HG03354 (cell line): ENCODE results near the gene FXYD5.

Experiments
- ATAC-seq: cut with Tn5 transposase; IDR thresholded peaks from one replicate; pipeline ENCODE4 v1.9.1; 2021; ENCODE audit warnings: mild to moderate bottlenecking; ENCODE audit not compliant: unreplicated experiment, poor library complexity, severe bottlenecking

Gene FXYD5, protein sequence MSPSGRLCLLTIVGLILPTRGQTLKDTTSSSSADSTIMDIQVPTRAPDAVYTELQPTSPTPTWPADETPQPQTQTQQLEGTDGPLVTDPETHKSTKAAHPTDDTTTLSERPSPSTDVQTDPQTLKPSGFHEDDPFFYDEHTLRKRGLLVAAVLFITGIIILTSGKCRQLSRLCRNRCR

GRCh38 chr19:35154525-35155406 lies at the start of gene FXYD5:
TSS of gene FXYD5 (plus strand) at chr19:35154735. CDS start at chr19:35155551, 816 bp downstream.
- peak; percentile 63 for ATAC-seq

GRCh38 chr19:35105047-35105410 lies 49.5 kb upstream of the FXYD5 start:
- ATAC-seq: no peak

- ATAC-seq: no peak
Observed at GRCh38 chr19:35105411-35106290, 48.9 kb upstream of the FXYD5 start.

DNA sequence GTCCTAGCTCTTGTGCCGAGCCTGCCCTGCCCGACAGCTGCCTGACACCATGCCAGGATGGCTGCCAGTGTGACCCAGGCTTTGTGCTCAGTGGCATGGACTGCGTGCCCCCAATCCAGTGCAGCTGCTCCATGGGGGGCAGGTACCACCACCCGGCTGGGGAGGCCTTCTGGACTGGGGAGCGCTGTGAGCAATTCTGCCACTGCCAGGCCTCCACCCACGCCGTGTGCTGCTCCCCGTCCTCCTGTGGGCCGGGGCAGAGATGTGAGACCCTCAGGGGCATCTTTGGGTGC lies 48.3 kb upstream of the FXYD5 start:
- no peak for ATAC-seq

DNA sequence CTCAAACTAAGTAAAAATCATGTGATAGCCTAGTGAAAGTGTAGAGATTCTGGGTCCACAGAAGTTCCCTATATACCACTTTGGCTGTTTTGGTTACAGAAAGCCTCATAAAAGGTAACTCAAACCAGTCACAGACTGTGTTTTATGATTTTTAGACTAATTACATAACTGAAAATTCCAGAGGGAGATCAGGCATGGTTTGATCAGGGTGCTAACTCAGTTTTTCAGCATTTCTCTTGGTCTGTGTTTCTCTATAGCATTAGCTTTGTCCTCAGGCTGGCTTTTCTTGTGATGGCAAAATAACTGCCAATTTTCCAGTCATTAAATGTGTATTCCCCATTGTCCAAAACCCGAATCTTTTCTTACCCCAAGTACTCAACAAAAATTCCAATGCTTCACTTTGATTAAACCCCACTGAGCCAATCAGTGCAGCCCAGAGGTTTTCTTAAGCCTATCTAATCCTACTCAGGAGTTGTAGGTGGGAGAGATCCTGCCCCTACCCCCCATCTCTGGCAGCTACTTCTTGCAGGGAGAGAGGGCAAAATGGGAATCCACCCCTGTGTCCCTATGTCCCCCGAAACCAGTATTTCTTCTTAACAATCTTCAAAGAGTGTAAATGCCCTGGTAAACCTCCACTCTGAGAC lies 47.5 kb upstream of the FXYD5 start:
- ATAC-seq: no peak

DNA sequence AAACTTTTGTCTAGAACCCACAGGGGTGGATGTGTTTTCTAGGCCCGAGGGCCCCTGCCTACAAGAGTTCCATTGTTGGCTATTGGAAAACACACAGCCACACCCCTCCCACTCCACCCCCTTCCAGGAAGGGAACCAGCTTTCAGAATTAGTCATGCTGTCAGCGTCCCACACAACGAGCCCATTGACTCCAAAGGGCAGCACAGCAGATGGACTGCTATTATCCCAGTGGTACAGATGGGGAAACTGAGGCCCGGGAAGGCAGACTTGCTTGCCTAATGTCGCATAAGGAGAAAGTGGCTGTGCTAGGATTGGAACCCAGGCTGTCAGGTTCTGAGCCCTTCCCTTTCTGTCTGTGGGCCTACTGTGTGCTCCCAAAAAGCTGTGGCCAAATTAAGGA lies 47.0 kb upstream of the FXYD5 start:
- ATAC-seq: no peak

DNA sequence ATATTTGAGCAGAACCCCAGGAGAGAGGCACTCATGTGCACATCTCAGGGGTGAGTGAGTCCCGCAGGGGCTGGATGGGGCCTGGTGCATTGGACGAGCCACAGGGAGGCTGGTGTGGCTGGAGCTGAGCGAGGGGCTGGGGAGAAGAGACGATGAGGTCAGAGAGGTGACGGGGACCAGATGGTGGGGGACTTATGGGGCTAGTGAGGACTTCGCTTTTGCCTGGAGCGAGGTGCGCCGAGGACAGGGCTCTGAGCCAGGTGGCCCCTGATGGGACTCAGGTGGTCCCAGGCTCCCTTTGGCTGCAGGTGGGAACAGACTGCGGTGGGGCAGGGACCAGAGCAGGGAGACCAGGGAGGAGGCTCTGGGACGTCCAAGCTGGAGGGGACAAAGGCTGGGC lies 45.8 kb upstream of the FXYD5 start:
- no peak for ATAC-seq

DNA sequence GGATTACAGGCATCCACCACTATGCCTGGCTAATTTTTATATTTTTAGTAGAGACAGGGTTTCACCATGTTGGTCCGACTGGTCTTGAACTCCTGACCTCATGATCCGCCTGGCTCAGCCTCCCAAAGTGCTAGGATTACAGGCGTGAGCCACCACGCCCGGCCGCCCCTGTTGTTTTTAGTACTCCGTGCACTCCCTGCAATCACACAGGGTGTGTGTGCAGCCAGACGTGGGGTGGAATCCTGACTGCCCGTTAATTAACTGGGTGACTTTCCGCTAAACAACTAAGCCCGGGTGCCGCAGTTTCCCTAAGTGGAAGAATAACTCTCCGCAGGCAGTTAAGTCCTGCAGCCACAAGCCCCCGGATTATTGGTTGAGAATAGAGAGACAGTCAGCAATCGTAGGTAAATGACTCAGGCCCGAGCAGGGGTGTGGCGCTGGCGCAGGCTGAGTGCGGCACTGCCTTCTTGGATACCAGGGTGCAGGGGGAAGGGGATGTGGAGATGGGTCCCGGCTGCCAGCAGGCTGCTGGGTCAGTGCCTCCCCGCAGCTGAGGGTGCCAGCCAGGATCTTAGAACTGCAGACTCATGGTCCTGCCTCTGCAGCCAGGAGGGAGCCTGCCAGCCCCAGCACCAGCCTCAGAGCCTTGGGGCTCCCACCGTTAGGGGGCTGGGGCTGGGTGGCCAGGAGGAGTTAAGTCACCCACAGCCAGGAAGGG lies 45.0 kb upstream of the FXYD5 start:
- ATAC-seq: no peak

- no peak for ATAC-seq
Observed at GRCh38 chr19:35110974-35111373, 43.6 kb upstream of the FXYD5 start.

GRCh38 chr19:35112995-35113688 lies 41.4 kb upstream of the FXYD5 start:
- no peak for ATAC-seq

- ATAC-seq: no peak
Observed at GRCh38 chr19:35114353-35115176, 40.0 kb upstream of the FXYD5 start.

GRCh38 chr19:35115177-35115951 lies 39.2 kb upstream of the FXYD5 start, which contains the start of gene FXYD3:
TSS of gene FXYD3 (plus strand) at chr19:35115823. CDS start at chr19:35119377, 3,554 bp downstream.
- ATAC-seq: no peak

- no peak for ATAC-seq
Observed at GRCh38 chr19:35116072-35116801, 38.3 kb upstream of the FXYD5 start.

- no peak for ATAC-seq
Observed at GRCh38 chr19:35117116-35117515, 37.4 kb upstream of the FXYD5 start.

DNA sequence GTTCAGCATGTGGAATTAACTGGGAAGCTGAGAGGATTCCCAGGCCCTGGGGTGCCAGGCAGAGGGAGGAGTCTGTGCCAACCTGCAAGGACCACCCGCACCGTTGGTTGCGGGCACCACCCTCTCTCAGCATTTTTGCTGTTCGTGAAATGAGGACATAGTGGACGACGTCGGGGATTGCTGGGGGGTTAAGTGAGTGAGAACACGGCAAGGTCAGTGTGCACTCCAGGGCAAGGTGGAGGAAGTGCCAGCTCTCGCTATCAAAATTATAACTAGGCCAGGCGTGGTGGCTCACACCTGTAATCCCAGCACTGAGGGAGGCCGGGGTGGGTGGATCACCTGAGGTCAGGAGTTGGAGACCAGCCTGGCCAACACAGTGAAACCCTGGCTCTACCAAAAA lies 36.7 kb upstream of the FXYD5 start:
- ATAC-seq: no peak

- no peak for ATAC-seq
Observed at GRCh38 chr19:35118268-35119020, 36.1 kb upstream of the FXYD5 start.
